GM21825 (cell line): ENCODE data around the gene LRRC31.

Source experiments
- ATAC-seq: cut with Tn5 transposase; IDR thresholded peaks from one replicate; pipeline ENCODE4 v1.9.1; 2021; ENCODE audit warnings: mild to moderate bottlenecking, moderate library complexity; ENCODE audit not compliant: unreplicated experiment

LRRC31 gene

DNA sequence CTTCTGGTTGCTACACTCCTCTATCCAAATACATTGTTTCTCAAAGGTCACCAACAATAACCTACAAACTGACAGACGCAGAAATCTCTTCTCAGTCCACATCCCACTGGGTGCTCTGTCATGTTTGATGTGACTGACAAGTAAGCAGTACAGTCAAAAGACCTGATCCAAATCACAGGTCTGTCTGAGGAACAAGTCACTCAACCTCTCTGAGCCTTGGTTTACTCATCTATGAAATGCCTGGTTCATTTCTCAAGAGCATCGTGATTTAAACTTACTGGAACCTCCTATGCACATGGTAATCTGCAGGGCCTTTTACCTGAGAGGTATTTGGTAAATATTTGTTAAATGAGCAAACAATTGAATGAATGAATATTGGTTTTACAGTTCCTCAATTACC, 5.5 kb downstream of the LRRC31 start:
- ATAC-seq: no peak

DNA sequence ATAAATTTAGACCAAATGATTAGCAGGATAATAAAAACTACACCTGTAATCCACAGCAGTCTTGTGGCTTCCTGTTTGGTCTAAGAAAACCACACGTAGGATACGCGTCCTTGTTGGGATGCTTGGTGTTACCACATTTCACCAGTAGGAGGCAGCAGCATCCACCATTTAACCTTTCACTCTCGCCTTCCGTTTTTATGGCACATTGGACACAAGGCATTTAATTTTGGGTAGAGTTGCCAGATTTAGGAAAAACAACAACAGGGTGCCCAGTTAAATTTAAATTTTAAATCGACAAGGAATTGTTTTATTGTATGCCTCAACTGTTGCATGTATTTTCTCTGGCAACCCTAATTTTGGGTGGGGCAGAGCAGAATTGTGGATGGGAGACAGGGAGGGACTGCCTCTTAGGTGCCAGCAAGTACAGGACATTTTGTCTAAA, 6.3 kb downstream of the LRRC31 start:
- peak; percentile 58 for ATAC-seq

DNA sequence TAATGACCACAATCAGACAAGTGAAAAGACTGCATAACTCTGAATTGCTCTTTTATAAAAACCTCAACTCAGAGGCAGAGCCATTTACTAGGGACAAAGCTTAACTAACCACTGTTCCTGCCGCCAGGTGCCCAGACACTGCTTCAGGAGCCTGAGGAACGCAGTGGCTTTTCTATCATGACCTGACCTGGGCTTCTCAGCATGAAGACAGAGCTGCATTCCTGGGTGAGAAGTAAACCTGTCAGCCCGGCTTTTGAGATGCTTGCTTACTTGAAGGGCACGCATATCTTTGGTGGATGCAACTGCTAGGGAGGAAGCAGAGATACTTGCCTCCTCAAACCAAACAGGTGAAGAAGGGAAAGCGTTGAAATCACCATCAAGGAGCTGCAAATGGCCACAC, 7.9 kb downstream of the LRRC31 start:
- ATAC-seq: no peak

DNA sequence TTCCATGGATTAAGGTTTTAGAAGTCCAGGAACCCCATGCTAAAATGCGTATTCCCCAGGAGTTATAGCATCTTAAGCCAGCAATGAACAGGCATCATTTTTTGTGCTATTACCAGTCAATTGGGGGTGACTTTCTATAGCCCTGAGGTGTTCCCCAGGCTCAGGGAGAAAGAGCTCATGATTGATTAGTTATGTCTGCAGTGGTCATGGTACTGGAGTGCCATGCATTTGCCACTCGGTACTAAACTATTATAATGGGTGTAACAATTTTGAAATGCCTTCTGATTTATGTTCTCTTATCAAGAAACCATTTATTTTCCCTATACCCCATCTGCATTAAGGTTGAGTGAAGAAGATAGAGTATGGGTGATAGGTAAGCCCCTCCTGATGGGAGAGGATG, 11.9 kb downstream of the LRRC31 start:
- ATAC-seq: no peak

DNA sequence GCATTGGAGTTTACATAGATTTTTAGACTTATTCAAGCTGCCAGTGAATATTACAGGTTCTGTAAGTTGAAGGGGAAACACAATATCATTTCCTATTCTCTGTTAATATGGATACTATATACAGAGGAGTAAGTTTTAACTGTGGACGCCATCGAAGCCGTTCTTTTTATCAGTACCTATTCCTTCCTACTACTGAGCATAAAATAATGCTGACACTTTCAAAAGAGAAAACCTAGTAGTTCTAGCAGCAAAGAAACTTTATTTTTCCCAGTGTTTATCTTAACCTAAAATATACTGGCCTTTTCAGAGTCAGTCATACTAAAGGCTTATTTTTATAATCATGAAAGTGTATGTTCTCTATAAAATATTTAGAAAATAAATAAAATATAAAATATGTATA, 14.2 kb downstream of the LRRC31 start:
- ATAC-seq: no peak

DNA sequence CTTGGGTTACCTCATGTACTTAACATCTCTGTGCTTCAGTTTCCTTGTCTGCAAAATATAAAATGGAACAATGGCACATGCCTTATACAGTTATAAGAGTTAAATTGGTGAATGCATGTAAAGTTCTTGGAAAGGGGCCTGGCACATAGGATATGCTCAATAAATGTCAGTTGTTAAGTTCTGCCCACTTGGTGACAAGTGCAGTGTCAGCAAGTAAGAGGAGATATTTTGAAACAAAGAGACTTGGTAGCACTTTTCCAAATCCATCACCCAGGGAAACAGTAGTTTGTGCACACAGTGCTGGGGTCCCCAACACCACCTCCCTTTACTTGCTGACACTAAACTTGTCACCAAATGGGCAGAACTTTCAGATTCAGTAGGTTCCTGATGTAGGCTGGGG, 19.1 kb downstream of the LRRC31 start:
- no peak for ATAC-seq

DNA sequence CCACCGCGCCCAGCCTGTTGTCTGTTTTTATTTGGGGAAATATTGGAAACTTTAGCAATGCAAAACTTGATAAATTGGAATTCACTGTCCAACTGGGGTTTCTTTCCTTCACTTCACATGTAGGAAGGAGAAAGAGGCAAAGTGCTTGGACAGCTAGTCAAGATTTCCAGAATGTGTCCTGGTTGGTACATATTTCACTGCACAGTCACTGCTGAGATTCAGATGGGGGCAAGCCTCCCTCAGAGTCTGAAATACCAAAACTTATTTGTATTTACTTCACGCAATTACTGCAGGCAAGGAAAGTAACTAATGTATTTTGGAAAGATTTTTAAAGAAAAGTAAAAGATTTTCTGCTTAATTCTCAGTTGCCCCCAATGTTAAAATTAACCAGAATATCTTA, 21.0 kb downstream of the LRRC31 start:
- no peak for ATAC-seq

DNA sequence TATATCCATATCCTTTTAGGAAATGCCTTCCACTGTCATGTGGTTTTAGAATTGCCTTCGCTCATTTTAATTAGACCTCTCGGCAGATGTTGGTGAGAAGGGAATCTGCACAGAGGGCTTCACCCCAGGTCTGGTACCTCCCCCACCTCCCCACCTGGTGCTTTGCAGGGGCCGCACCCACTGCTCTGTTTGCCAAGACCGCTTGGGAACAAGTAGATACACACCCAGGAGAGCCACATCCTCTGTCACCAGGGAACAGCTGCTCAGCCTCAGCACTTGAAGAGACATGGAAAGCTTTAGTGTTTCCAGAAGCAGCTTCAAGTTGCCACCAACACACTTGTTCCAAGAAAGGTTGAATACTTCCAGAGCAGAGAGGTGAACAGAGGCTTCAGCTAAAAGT, 21.8 kb downstream of the LRRC31 start:
- ATAC-seq: no peak

DNA sequence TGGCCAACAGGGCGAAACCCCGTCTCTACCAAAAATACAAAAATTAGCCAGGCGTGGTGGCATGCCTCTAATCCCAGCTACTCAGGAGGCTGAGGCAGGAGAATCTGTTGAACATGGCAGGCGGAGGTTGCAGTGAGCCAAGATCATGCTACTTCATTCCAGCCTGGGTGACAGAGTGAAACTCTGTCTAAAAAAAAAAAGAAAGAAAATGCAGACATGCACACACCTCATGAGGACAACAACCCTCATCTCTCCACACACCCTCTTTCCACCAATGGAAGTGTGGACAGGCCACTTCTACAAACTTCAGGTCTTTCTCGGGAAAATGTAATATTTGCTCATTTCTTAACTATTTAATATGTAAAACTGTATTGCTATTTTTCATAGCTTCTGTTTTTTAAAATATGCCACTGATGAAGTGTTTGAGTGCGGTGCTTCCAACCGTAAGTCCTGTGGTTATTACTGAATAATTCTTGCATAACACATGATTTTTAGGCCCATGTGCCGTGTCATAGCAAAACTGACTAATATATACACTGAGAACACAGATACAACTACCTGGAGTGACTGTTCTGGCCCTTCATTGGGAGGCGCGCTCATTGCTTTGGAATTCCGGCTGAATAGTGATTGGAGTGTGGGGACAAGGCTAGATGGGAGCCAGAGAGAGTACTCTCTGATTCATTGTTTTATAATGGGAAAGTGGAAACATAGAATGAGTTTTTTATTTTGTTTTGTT, 23.1 kb downstream of the LRRC31 start:
- peak; percentile 95 for ATAC-seq

DNA sequence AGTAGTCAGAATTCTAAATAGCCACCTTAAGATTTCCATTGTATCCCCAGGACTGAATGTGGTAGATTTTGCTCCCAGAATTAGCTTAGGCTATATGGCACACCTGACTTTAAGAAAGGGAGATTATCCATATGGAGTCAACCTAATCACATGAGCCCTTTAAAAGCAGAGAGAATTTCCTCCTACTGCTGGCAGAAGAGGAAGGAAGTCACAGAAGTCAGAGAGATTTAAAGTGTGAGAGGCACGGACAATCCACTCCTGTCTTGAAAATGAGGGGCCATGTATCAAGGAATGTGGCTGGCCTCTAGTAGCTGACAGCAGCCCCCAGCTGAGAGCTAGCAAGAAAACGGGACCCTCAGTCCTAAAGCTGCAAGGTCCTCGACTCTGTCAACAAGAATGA, 26.8 kb downstream of the LRRC31 start:
- no peak for ATAC-seq

DNA sequence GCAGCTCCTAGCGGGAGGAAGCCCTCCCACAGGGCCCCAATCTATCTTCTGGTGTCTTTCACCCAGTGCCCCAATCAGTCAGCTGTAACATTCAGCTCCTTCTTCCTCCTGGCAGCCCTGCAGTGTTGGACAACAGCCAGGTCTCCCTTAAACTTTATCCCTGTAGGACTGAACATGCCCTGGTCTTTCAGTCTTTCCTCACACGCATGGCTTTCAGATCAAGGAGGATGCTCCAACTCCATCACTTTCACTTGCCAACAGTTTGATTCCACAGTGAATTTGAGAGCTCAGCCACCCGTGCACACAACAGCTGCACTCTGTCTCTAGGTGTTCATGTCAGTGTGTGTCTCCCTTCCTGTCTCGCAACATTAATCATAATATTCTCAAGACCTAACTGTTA, 28.6 kb downstream of the LRRC31 start:
- peak; percentile 53 for ATAC-seq

DNA sequence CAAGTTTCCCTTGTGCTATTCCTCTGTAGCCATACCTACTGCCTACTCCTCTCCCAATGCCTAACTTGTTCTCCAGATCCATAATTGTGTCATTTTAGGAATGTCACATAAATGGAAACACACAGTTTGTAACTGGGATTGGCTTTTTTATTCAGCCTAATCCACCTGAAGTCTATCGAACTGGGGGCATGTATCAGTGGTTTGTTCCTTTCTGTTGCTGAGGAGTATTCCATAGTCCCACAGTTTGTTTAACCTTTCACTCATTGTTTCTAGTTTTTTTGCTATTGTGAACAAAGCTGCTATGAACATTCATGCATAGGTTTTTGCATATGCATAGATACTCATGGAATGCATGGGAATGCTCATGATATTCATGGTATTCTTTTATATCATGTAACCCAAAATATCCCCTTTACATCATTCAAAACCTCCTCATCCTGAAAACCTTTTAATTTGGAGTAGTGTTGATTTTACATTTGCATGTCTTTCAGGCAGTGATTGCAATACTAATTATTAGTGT, 31.2 kb downstream of the LRRC31 start:
- no peak for ATAC-seq

DNA sequence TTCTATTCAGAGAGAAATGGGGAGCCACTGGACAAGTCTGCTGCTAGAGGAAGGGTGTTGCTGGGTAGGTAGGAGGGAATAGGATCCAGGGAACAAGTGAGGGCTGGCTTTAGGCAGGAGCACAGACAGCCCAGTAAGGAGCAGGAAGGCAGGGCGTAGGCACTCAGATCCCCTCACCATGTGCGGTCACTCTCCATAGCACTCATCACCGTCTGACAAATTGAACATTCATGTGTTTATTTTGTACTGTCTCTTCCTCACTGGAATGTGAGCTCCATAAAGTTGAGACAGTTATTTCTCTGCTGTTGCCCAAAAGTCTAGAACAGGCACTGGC, 32.8 kb downstream of the LRRC31 start:
- no peak for ATAC-seq

DNA sequence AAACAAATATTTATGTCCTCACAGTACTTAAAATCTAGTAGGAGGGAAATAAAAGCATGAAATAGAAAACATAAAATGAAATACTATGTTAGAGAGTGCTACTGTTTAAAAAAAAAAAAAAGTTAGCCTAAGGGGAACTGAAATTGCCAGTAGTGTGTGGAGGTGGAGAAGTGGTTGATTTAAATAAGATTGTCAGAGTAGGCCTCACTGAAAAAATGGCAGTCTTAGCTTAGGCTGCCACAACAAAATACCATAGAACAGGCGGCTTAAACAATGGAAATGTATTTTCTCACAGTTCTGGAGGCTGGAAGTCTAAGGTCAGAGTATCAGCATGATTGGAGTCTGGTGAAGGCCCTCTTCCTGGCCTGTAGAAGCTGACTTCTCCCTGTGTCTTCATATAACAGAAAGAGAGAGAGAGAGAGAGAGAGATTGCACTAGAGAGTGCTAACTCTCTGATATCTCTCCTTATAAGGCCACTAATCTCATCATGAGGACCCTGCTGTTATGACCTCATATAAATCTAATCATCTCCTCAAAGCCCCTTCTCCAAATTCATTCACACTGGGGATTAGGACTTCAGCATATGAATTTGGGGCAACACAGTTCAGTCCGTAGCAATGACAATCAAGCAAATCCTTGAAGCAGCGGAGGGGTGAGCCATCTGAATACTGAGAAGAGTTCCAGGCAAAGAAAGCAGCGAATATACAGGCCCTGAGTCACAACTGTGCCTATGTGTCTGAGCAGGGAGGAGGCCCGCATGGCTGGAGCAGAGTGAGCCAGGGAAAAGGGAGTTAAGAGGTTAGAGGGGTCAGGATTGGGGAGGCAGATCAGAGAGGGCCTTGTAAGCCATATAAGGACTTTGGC, 33.4 kb downstream of the LRRC31 start:
- ATAC-seq: peak; percentile 69

DNA sequence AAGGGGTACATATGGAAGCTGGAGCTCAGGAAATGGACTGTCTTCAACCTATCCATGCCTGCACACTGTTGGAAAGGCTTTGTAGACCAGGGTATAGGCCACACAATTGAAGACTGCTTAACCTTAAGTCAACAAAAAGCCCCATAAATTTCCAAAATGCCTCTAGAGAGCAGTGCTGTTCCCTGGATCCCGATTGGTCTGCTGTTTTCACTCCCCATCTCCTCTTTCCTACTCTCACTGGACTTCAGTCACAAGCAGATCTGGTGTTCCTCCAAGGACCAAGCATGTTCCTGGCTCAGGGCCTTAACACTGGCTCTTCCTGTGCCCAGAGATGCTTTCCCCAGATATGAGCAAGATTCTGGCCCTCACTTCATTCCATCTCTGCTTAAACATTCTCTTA, 34.2 kb downstream of the LRRC31 start:
- ATAC-seq: no peak

DNA sequence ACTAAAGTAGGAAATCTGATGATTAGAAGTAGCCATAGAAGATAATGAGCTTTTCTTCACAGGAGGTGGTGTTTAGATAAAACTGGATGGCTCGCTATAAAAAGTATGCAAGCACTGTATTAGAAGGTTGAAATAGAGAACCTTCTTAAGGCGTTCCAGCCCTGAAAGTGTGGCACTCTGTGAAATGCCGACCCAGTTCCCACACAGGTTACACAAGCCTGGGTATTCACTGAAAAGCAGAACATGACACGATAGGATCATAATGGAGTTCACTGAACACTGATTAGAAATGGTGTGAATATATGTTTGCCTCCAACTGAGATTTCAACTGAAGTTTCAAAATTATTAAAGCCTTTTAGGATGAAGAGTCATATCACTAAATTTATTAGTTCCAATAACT, 42.0 kb downstream of the LRRC31 start:
- no peak for ATAC-seq

DNA sequence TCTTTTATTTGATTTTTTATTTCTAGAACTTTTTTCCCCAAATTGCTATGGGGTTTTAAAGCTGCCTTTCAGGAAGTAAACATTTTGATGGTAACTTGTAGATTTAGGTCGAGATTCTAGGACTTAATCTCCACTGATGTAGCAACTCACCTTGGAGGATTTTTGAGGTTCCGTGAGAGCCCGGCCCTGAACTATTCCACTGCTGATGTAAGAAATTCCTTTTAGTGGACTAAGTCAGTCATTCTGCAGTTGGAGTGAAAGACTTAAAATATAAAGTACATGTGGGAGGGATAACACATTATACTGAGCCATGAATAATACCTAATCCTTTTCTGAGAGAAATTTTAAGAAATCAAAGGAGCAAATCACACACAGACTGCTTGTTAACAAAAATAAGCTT, 44.4 kb downstream of the LRRC31 start:
- ATAC-seq: no peak

DNA sequence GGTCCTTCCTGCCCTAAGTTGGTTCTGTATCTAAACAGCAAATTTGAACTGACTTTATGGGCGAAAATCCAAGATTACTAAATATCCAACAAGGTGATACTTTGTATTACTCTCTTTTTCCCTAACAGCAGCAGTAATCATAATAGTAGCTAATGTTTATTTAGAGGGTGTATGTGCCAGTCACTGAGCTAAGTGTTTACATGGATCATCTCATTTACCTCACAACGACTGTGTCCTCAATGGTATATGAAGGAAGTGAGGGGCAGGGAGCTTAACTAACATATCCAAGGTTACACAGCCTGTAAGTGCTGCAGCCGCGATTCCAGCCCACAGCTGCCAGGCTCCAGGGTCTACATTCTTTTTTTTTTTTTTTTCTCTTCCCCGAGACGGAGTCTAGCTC, 46.8 kb downstream of the LRRC31 start:
- ATAC-seq: no peak

DNA sequence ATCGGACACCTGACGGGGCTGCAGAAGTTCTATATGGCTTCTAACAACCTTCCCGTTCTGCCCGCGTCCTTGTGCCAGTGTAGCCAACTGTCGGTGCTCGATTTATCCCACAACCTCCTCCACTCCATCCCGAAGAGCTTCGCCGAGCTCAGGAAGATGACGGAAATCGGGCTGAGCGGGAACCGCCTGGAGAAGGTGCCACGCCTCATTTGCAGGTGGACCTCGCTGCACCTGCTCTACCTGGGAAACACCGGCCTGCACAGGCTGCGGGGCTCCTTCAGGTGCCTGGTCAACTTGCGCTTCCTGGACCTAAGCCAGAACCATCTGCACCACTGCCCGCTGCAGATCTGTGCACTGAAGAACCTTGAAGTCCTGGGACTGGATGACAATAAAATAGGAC, 47.2 kb downstream of the LRRC31 start:
- no peak for ATAC-seq

DNA sequence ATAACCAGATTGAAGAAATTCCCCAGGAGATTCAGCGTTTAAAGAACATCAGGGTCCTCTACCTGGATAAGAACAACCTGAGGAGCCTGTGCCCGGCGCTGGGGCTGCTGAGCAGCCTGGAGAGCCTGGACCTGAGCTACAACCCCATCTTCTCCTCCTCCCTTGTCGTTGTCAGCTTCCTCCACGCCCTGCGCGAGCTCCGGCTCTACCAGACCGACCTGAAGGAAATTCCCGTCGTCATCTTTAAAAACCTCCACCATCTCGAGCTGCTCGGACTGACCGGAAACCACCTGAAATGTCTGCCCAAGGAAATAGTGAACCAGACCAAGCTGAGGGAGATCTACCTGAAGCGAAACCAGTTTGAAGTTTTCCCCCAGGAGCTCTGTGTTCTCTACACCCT, 47.6 kb downstream of the LRRC31 start:
- ATAC-seq: no peak

DNA sequence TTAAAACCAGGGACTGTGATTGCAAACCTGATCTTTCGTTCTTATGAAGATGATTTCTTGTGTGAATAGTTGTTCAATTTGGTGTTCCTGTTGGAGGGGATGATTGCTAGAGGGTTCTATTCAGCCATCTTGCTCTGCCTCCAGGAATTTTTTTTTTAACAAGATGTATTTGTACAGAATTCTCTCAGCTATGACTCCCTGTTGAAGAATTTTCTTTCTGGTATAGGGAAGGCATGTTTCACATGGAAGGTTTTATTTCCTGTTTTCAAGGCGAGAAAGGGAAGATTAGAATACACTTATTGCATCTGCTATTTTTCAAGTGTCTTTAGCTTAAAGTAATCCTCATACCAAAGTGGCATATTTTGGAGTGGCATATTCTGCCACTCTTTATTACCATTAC, 51.4 kb downstream of the LRRC31 start:
- ATAC-seq: no peak

DNA sequence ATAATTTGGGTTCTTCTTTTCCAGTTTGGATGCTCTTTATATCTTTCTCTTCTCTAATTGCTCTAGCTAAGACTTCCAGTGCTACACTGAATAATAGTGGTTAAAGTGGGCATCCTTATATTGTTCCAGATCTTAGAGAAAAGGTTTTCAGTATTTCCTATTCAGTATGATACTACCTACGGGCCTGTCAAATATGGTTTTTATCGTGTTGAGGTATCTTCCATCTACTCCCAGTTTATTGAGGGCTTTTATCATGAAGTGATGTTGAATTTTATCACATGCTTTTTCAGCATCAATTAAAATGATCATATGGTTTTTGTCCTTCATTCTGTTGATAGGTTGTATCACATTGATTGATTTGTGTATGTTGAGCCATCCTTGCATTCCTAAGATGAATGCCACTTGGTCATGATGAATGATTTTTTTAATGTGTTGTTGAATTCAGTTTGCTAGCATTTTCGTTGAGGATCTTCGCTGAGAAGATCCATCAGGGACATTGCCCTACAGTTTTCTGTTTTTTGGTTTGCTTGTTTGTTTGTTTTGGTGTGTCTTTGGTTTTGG, 54.1 kb downstream of the LRRC31 start:
- ATAC-seq: no peak
